H54 (cell line): ENCODE measurements around the gene DPYD.
A peak's percentile ranks its signal among the peaks of the same experiment; 100 is the strongest.

ENCODE experiments used
- DNase-seq: peaks from one replicate; pipeline ENCODE4 v3.0.0; 2011; ENCODE audit warnings: low spot score, mixed read lengths; ENCODE audit not compliant: insufficient read length
- FAIRE-seq: peaks from 3 replicates; lab custom pipeline; 2011; peaks lifted over from hg19 to GRCh38; lab: Jason Lieb, UNC
- POLR2A ChIP-seq: IDR thresholded peaks from 2 replicates; pipeline ENCODE4 v1.6.1; 2011; ENCODE audit warnings: low read depth, mild to moderate bottlenecking, low read length

DPYD gene

DNA sequence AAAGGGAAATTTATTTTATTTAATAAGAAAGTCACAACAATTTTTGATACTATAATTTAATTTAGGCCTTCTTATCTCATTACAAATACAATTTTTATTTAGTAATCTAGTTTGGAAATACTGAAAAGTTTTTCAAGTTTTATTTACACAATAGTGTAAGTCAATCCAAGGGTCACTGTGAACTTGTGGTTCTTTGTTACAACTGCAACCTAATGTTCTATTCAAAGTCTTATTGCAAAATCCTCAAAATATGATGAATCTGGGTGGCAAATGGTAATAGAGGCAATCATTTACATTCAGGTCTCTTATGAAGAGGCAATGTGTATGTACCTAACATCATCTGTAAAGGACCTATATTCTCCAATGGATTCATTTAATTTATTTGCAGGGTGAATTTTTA, 421.2 kb downstream of the DPYD start:
- DNase-seq (no peak), FAIRE-seq (no peak)
- TF ChIP-seq POLR2A = no peak

DNA sequence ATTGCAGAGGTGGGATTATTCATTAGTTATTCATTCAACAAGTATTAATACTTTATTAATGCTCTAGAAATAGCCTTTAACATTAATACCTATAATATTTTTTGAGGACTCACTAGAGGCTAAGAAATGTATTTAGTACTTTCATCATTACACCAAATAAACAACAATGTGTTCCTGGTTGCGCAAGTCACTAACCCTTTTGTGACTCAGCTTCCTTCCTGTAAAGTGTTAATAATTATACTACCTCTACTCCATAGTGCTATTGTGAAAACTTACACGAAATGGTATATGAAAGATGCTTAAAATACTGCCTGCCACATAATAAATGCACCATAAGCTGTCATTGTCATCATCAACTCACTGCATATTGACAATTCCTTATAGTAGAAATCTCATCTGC, 431.0 kb downstream of the DPYD start:
- no peak for FAIRE-seq
- TF ChIP-seq POLR2A = no peak
- DNase-seq = no peak

DNA sequence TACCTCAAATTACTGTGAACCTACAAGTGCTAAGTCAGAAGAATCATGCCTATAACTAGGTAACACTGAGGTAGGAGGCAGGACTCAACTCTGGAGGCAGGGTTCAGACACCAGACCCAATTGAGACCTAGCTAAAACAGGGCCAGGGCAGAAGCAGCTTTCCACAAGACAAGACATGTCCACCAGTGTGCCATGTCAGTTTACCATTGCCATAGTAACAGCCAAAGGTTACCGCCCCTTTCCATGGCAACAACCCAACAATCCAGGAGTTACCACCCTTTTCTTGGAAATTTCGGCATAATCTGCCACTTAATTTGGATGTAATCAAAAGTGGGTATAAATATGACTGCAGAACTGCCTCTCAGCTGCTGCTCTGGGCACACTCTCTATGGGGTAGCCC, 432.3 kb downstream of the DPYD start:
- DNase-seq = no peak

DNA sequence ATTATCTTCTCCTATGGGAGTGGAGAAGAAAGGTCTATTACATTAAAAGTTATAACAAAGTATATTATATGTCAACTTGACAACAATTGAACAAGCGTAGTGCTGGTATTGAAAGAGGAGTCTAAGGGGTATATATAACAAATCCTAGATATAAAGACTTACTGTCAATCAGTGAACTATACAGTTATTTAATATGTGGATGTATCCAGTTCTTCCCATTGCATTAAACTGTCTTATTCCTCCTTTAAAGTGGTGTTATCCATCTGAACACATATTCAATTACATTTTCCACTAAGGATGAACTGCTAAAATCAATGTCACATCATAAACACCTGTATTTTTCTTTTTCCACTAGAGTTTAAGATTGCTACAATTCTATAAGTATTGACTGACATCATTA, 438.8 kb downstream of the DPYD start:
- DNase-seq (no peak), FAIRE-seq (no peak)
- TF ChIP-seq POLR2A = no peak

More for the DNA sequence above, 432.3 kb downstream of the DPYD start:
- no peak for TF ChIP-seq POLR2A
- peak; percentile 15 for FAIRE-seq

DNA sequence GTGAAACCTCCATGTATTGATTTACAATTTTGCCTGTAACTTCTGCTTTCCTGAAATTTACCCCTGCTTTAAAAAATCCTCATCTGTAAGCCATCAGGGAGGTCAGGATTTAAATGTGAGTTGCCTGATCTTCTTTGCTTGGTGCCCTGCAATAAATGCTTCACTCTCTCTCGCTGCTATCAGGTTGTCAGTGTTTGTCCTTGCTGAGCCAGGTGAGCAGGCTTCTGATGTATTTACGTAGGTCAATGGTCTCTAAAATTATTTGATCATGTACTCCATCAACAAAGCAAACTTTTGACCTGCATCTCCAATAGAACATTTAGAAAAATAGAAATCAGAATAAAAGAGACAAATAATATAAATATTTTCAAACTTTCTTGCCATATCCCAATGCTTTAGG, 453.4 kb downstream of the DPYD start:
- DNase-seq (no peak), FAIRE-seq (no peak)
- TF ChIP-seq POLR2A = no peak

DNA sequence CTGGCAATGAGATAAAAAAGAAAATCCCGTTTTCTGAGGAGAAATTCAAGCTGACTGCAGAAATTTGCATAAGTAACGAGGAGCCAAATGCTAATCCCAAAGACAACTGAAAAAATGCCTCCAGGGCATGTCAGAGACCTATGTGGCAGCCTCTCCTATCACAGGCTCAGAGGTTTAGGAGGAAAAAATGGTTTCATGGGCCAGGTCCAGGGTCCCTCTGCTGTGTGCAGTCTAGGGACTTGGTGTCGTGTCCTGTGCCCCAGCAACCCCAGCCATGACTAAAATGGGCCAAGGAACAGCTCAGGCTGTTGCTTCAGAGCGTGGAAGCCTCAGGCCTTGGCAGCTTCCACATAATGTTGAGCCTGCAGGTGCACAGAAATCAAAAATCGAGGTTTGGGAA, 456.5 kb downstream of the DPYD start:
- FAIRE-seq (no peak), DNase-seq (no peak)
- no peak for TF ChIP-seq POLR2A

DNA sequence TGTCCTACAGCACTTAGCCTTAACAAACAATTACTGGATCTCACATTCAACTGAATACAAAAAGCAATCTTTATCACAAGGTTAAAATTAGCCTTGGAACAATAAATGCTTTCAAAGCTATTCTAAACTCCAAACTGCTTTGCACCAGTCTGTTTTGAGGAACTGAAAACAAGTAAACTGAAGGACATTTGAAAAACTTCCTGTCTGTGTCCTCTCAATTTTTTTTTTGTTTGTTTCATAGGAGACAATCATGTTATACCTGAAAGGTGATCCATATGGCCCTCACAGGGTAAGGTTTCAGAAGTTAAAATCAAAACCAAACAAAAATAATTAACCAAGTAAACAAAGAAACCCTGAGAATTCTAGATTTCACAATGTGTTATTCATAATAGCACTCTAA, 459.1 kb downstream of the DPYD start:
- no peak for TF ChIP-seq POLR2A
- DNase-seq = no peak
- FAIRE-seq = no peak

DNA sequence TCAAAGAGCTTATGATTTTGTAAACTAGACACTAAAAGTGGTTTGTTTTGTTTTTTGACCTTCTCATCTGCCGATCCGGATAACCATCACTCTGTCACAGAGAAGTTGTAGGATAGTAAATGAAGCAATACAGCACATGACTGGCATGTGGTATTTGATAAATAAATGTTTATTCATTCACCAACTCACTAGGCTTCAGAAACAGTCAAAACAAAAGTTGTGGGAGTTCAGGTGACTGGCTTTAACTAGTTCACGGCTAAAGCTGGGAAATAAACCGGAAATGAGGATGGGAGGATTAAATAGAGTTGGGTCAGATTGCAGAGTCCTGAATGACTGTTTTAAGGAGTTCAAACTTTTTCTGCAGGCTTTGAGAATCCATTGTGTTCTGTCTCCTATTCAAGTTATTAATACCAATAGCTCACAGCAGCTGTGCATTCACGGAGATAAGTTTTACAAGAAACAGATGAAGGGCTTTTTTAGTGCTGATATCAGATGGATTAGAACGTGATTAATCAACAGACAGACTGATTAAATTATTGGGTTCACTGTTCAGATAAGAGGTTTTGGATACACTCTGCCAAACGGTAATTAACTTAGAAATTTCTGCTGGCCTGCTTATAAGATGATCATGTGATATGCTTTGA, 463.3 kb downstream of the DPYD start:
- TF ChIP-seq POLR2A = no peak
- DNase-seq (no peak), FAIRE-seq (peak; percentile 43)

DNA sequence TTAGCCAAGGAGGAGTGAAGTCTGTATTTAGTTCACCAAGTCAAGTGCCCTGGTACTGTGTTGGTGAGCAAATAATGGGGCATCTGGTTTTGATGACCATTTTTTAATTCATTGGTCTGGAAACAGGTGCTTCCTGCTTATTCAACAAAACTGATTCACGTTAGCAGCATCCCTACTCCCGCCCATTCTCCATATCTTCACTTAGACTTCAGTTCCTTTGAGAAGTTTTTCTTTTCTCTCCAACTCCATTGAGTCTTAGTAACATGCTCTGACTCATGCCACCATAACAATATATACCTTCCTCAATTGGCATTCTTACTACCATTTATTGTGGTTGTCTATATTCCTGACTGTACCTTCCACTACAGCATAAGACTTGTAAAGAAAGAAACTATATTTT, 468.9 kb downstream of the DPYD start:
- FAIRE-seq = no peak
- TF ChIP-seq POLR2A = no peak
- no peak for DNase-seq

DNA sequence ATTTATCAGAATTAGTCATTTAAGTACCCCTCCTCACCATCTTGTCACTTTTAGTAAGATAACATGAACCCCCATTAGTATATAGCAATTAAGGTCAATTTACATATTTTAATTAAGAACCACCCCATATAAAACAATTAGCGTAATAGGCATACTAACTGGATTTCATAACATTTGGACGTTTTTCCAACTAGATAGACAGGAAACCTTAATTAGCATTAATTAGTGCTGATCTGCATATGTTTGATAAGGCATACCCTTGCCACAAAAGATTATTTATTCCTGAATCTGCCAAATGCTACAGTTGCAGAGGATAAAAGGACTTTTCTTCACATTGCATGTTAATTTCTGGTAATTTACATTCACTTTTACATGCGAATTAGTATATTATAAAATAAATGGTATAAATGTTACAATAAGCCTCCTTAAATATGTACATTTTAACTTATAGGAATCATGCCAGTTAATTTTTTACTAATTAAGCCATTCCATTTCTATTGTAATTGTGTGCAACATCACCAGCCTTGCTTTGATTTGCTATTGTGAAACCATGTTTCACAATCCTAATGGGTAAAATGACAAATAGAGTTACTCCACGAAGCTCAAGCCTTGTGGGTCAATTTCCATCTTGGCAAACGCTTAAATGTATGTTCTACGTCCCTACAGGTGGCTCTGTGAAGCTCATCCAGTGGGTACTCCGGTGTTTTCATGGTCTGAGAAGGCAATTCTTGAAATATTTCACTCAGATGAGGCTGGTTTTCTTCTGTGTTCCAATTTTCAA, 469.6 kb downstream of the DPYD start:
- DNase-seq (no peak), FAIRE-seq (peak; percentile 41)
- no peak for TF ChIP-seq POLR2A

DNA sequence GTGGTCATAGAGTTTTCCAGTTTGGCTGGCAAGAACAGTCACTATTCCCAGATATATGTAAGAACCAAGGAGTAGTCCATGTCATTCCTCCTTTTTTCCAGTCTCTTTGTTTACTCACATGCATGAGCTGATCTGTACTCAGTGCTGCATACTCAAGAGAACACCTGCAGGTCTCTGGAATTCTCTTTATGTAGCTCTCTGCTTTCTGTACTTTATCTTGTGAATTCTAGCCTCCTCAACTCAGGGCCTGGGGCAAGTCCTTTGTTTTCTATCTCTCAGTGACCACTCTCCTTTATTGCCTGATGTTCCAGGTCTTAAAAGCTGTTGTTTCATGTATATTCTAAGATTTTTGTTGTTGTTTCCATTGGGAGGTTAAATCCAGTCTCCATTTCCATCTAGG, 478.9 kb downstream of the DPYD start:
- no peak for FAIRE-seq
- DNase-seq = no peak
- no peak for TF ChIP-seq POLR2A

DNA sequence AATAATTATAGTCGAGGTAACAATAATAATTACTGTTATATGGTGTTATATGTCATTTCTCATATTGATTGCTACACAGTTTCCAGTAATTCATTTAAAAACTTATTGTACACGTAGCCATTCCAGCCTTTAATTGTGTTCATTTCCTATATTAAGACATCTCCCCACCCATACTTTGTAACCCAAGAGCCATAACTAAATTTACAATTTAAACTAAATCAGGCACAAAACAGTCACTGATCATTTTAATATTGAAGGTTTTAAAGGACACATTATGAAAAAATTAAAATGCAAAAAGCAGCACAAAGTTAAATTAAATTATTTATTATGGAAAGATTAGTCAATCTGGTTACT, 487.0 kb downstream of the DPYD start:
- no peak for TF ChIP-seq POLR2A
- FAIRE-seq (no peak), DNase-seq (no peak)

DNA sequence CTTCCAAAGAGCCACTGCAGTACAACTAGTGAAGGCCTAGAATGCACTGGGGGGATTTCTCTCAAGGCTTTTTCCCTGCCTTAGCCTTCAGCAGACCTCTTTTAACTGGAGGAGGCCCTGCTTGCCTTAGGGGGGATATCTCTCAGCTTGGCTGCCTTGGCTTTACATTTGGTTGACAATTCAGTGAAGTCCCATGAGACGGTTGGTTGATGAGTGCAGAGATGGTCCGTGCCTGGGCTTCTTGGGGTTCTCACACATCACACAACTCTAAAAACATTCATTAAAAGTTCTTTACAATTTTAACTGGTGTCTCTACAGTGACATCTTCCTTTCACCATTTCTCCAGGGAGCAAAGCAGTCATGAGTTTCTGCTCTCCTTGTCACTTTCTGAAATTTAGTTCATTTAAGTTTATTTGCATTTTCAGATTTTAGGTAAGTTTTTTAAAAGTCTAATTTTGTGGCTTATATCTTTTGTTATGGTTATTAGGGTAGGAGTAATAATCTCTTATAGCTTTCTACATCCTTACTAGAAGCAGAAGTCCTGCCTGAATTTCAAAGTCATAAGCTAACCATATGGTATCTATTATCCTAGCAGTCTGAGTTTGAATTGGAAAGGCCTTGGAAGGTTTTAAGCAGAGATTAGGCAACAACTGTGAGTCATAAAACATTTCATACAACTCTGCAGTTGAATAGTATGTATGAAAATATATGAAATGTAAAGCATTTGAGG, 487.6 kb downstream of the DPYD start:
- FAIRE-seq = no peak

DNA sequence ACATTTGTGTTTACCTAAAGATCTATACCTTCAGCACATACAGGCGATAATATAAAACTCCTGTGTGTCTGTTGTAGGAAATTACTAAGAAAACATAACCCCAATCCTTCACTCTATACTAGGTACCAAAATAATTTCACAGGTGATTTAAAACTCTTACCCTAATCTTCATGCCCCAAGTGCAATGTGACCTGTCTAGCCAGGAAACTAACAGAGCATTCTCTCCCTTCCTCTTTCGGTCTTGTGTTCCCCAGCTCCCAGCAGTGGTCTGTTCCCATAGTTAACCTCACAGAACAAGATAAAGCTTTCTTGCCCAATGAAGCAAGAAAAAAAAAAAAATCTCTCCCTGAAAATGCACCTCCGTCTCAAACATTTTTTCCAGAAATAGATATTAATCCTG, 493.5 kb downstream of the DPYD start:
- no peak for DNase-seq
- FAIRE-seq = no peak
- no peak for TF ChIP-seq POLR2A

More for the DNA sequence above, 487.6 kb downstream of the DPYD start:
- no peak for TF ChIP-seq POLR2A
- DNase-seq = no peak

DNA sequence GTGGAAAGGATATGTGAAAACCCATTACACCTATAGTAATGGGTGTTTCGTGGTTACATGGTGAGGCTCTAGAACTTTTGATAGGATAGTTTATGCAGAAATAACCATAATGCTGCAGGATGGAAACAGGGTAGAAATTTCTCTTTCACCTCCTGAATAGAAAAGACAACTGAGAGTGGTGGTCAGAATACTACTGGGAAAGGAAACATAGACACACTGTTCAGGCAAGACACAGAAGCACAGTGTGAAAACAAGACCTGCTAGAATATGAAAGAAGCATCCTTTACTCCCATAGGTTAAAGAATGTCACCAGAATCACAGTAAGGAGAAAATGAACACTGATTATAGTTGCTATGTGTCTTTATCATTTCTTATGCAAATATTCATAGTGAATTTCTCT, 496.6 kb downstream of the DPYD start:
- FAIRE-seq = no peak
- TF ChIP-seq POLR2A = no peak
- DNase-seq = no peak
